Ramos (cell line): ENCODE results near the gene MVD.

Source experiments
- in situ Hi-C: fragments of 300-500 bp; cut with MboI; formaldehyde crosslinking; loops from one replicate; pipeline ENCODE4 v1.14.3; 2022; ENCODE audit warnings: low sequenced_read_pairs; ENCODE audit not compliant: unreplicated experiment

Gene MVD

GRCh38 chr16:88659160-88659559, 3.7 kb downstream of the MVD start:
- in situ Hi-C loops = no loop called here

- in situ Hi-C loops = no loop called here
Observed at GRCh38 chr16:88658714-88659113, 4.2 kb downstream of the MVD start.

- in situ Hi-C loops = no loop called here
Observed at GRCh38 chr16:88657371-88657770, 5.5 kb downstream of the MVD start.

GRCh38 chr16:88656291-88656980, 6.5 kb downstream of the MVD start:
- in situ Hi-C loops = no loop called here

GRCh38 chr16:88655733-88656281, 7.1 kb downstream of the MVD start:
- in situ Hi-C loops = no loop called here

- in situ Hi-C loops = no loop called here
Observed at GRCh38 chr16:88655053-88655732, 7.7 kb downstream of the MVD start.

- in situ Hi-C loops = no loop called here
Observed at GRCh38 chr16:88654363-88655052, 8.4 kb downstream of the MVD start.

GRCh38 chr16:88653596-88654362, 9.1 kb downstream of the MVD start:
- in situ Hi-C loops = no loop called here

GRCh38 chr16:88653101-88653500, 9.8 kb downstream of the MVD start:
- in situ Hi-C loops = no loop called here

- in situ Hi-C loops = no loop called here
Observed at GRCh38 chr16:88652762-88653063, 10.2 kb downstream of the MVD start.

GRCh38 chr16:88651989-88652761, 10.7 kb downstream of the MVD start:
- in situ Hi-C loops = no loop called here

- in situ Hi-C loops = no loop called here
Observed at GRCh38 chr16:88651276-88651988, 11.5 kb downstream of the MVD start.

- in situ Hi-C loops = no loop called here
Observed at GRCh38 chr16:88650749-88651275, 12.1 kb downstream of the MVD start, which contains the start of gene CYBA. Gene CYBA, minus strand, starts transcription at chr16:88651053. Its CDS starts 40 bp downstream, at chr16:88651013.

GRCh38 chr16:88649924-88650748, 12.8 kb downstream of the MVD start:
- in situ Hi-C loops = no loop called here

GRCh38 chr16:88649195-88649923, 13.5 kb downstream of the MVD start:
- in situ Hi-C loops = no loop called here

GRCh38 chr16:88647178-88648070, 15.5 kb downstream of the MVD start:
- in situ Hi-C loops = no loop called here
